Body of pancreas (tissue), 4 donors: ENCODE data around the gene ACADVL.

Experiments used
- CTCF ChIP-seq, 7 experiments: fragments of 450-650 bp in 4 of 7; fragments of 200-600 bp in 3 of 7; sonication (generic) in 3 of 7; IDR thresholded peaks; one replicate each; pipeline ENCODE4 v1.5.1; 2016 to 2019; ENCODE audit warnings: antibody characterized with exemption in 7 of 7
- POLR2A ChIP-seq, 3 donors: fragments of 450-650 bp; IDR thresholded peaks; one replicate each; pipeline ENCODE4 v1.6.1; 2016; ENCODE audit warnings: antibody characterized with exemption in 3 of 3, mild to moderate bottlenecking in 2 of 3

GRCh38 chr17:7232114-7232513 is 12.4 kb downstream of the ACADVL start:
- TF ChIP-seq POLR2A (IDR thresholded peaks at IDR 0.05): no peak
- no peak for TF ChIP-seq CTCF (IDR thresholded peaks at IDR 0.05)
